PC-3 (cell line): ENCODE measurements around the gene PADI4.

Experiments used
- CTCF ChIP-seq: fragments of 300-600 bp; sonication (generic); conservative IDR thresholded peaks from 2 replicates; pipeline ENCODE4 v1.5.1; 2017; ENCODE audit warnings: antibody characterized with exemption, low read depth, mild to moderate bottlenecking, low read length
- EZH2 ChIP-seq: fragments of 300-600 bp; sonication (generic); IDR thresholded peaks from one replicate; pipeline ENCODE4 v1.6.1; 2017; ENCODE audit warnings: antibody characterized with exemption, mild to moderate bottlenecking, low read length; ENCODE audit not compliant: unreplicated experiment
- EZH2phosphoT487 ChIP-seq: fragments of 300-600 bp; sonication (generic); IDR thresholded peaks from 2 replicates; pipeline ENCODE4 v1.6.1; 2018; ENCODE audit warnings: mild to moderate bottlenecking, antibody characterized with exemption, low read length, borderline replicate concordance

- TF ChIP-seq EZH2phosphoT487 (no peak), CTCF (no peak), EZH2 (no peak)
Observed at GRCh38 chr1:17304826-17305175, 3.2 kb upstream of the PADI4 start.
